HL-60 (cell line): ENCODE measurements around the gene STX1B.

Experiments used
- DNase-seq, 2 experiments: peaks; one replicate each; pipeline ENCODE4 v3.0.0-alpha.2; 2010 to 2020; ENCODE audit warnings: low read depth in 1 of 2, low spot score in 1 of 2
- H3K27ac ChIP-seq: fragments of 250-450 bp; sonication (Bioruptor Pico); replicated peaks from 2 replicates; pipeline ENCODE4 v1.5.1; 2020; ENCODE audit warnings: mild to moderate bottlenecking, moderate library complexity
- H3K27me3 ChIP-seq: fragments of 250-450 bp; sonication (Bioruptor Pico); 2 replicates; pipeline ENCODE4 v1.5.1; 2021; ENCODE audit warnings: mild to moderate bottlenecking, moderate library complexity; ENCODE audit not compliant: insufficient read depth, poor library complexity, severe bottlenecking
- H3K4me3 ChIP-seq: replicated peaks from 2 replicates; pipeline ENCODE4 v1.5.1; 2011; ENCODE audit warnings: mild to moderate bottlenecking, control low read depth, low read length; ENCODE audit not compliant: insufficient read depth
- GABPA ChIP-seq: IDR thresholded peaks from 2 replicates; pipeline ENCODE4 v1.6.1; 2012; ENCODE audit warnings: low read depth
- POLR2AphosphoS5 ChIP-seq: IDR thresholded peaks from 2 replicates; pipeline ENCODE4 v1.6.1; 2012; ENCODE audit warnings: low read depth
- SPI1 ChIP-seq: IDR thresholded peaks from 2 replicates; pipeline ENCODE4 v1.6.1; 2012; ENCODE audit warnings: low read depth, mild to moderate bottlenecking, borderline replicate concordance
- TF ChIP-seq, protein P1 (sequence below): IDR thresholded peaks from 2 replicates; pipeline ENCODE4 v1.6.1; 2012; ENCODE audit warnings: low read depth; ENCODE audit not compliant: insufficient replicate concordance
- TF ChIP-seq, protein P2 (sequence below): IDR thresholded peaks from one replicate; pipeline ENCODE4 v1.5.1; 2011; ENCODE audit warnings: low read length, control low read depth, inconsistent platforms; ENCODE audit not compliant: insufficient read depth

Gene STX1B

DNA sequence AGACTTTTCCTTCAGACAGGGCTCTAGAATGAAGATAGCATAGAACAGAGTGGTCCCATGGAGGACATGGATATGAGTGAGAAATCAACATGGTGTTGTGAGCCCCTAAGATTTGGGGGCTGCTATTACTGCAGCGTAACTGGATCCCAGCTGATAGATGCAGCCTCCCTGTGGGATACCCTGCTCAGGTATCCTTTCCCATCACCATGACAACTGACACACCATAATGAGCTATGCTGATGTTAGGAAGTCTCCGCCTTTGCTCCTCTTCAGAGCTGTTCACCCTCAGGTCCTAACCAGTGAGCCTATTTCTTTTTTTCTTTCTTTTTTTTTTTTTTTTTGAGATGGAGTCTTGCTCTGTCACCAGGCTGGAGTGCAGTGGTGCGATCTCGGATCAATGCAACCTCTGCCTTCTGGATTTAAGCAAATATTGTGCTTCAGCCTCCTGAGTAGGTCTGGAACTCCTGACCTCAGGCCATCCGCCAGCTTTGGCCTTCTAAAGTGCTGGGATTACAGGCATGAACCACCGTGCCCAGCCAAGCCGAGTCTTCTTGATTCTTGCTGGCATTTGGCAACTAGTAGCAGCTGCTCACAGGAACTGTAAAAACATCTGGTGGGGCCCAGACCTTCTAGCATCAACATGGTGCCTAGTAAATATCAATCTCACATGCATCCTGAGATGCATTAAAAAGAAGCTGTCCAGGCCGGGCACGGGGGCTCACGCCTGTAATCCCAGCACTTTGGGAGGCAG, 40.0 kb upstream of the STX1B start:
- TF ChIP-seq, protein P1, sequence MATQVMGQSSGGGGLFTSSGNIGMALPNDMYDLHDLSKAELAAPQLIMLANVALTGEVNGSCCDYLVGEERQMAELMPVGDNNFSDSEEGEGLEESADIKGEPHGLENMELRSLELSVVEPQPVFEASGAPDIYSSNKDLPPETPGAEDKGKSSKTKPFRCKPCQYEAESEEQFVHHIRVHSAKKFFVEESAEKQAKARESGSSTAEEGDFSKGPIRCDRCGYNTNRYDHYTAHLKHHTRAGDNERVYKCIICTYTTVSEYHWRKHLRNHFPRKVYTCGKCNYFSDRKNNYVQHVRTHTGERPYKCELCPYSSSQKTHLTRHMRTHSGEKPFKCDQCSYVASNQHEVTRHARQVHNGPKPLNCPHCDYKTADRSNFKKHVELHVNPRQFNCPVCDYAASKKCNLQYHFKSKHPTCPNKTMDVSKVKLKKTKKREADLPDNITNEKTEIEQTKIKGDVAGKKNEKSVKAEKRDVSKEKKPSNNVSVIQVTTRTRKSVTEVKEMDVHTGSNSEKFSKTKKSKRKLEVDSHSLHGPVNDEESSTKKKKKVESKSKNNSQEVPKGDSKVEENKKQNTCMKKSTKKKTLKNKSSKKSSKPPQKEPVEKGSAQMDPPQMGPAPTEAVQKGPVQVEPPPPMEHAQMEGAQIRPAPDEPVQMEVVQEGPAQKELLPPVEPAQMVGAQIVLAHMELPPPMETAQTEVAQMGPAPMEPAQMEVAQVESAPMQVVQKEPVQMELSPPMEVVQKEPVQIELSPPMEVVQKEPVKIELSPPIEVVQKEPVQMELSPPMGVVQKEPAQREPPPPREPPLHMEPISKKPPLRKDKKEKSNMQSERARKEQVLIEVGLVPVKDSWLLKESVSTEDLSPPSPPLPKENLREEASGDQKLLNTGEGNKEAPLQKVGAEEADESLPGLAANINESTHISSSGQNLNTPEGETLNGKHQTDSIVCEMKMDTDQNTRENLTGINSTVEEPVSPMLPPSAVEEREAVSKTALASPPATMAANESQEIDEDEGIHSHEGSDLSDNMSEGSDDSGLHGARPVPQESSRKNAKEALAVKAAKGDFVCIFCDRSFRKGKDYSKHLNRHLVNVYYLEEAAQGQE, result no peak
- TF ChIP-seq, protein P2, sequence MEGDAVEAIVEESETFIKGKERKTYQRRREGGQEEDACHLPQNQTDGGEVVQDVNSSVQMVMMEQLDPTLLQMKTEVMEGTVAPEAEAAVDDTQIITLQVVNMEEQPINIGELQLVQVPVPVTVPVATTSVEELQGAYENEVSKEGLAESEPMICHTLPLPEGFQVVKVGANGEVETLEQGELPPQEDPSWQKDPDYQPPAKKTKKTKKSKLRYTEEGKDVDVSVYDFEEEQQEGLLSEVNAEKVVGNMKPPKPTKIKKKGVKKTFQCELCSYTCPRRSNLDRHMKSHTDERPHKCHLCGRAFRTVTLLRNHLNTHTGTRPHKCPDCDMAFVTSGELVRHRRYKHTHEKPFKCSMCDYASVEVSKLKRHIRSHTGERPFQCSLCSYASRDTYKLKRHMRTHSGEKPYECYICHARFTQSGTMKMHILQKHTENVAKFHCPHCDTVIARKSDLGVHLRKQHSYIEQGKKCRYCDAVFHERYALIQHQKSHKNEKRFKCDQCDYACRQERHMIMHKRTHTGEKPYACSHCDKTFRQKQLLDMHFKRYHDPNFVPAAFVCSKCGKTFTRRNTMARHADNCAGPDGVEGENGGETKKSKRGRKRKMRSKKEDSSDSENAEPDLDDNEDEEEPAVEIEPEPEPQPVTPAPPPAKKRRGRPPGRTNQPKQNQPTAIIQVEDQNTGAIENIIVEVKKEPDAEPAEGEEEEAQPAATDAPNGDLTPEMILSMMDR, result no peak
- TF ChIP-seq SPI1 (no peak), GABPA (no peak), POLR2AphosphoS5 (no peak)
- no peak overlapping the region for H3K27ac ChIP-seq
- no peaks in the 10 kb centered on the region for H3K27me3 ChIP-seq
- no peak overlapping the region for H3K4me3 ChIP-seq
- DNase-seq, result no peak

DNA sequence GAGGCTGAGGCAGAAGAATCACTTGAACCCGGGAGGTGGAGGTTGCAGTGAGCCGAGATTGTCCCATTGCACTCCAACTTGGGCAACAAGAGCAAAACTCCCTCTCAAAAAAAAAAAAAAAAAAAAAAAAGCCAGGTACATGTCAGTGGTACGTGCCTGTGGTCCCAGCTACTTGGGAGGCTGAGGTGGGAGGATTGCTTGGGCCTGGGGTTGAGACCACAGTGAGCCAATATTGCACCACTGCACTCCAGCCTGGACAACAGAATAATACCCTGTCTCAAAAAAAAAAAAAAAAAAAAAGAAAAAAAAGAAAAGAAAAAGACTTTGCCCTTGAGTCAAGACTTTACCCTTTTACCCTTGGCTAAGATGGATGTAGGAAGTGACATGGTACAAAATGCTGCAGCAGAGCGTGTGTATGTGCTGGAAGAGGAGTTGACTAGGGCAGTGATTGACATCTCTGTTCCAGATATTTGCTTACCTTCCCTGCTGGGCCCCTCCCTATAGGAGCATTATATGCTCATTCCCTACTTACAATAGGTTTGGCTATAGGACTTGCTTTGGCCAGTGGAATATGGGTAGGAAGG, 33.6 kb upstream of the STX1B start:
- no peak overlapping the region for H3K27ac ChIP-seq
- DNase-seq, result no peak
- H3K27me3 ChIP-seq, result no peaks in the 10 kb centered on the region
- no peak overlapping the region for H3K4me3 ChIP-seq
- TF ChIP-seq, protein P2, result no peak
- TF ChIP-seq POLR2AphosphoS5, result no peak
- no peak for TF ChIP-seq SPI1
- TF ChIP-seq GABPA, result no peak

DNA sequence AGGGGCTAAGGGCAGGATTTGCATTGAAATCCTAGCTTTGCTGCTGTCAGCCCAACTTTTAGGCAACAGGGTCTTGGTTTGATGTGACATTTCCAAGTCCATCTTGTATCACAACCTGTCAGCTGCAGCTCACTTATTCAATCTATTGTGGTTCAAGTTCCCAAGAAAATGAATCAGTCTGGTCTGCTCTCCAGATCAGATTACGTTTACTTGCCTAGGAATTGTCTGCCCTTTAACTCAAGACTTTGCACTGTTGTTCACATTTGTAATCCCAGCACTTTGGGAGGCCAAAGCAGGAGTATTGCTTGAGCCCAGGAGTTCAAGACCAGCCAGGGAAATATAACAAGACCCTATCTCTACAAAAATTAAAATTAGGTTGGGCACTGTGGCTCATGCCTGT, 32.9 kb upstream of the STX1B start:
- Histone ChIP-seq H3K4me3 (no peak overlapping the region), H3K27me3 (no peaks in the 10 kb centered on the region), H3K27ac (no peak overlapping the region)
- DNase-seq, result no peak
- TF ChIP-seq SPI1, result no peak
- TF ChIP-seq, protein P1, result no peak

DNA sequence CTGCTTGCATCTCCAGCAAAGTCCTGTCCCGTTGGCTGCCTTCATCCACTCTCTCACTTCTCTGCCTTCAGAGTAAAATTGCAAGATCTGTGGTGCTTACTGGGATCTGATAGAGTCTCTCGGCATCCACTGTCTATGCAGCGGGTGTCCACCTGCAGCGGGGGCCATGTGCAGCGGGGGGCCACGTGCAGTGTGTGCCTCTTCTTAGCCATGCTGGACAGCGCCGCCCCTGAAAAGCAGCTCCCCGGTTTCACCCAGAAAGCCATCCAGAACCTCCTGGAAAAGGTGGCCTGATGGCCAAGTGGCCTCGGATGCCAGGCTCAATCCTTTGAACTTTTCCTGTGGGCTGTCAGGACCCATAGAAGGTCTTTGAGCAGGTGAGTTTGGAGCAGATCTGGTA, 32.4 kb upstream of the STX1B start:
- H3K27me3 ChIP-seq, result no peaks in the 10 kb centered on the region
- no peak for DNase-seq

More for the DNA sequence above, 32.4 kb upstream of the STX1B start:
- Histone ChIP-seq H3K27ac (no peak overlapping the region), H3K4me3 (no peak overlapping the region)
- TF ChIP-seq, protein P1, result peak; percentile 42
- TF ChIP-seq GABPA, result no peak
